Measurements from ENCODE around the gene MYL5.

The MYL5 gene

DNA sequence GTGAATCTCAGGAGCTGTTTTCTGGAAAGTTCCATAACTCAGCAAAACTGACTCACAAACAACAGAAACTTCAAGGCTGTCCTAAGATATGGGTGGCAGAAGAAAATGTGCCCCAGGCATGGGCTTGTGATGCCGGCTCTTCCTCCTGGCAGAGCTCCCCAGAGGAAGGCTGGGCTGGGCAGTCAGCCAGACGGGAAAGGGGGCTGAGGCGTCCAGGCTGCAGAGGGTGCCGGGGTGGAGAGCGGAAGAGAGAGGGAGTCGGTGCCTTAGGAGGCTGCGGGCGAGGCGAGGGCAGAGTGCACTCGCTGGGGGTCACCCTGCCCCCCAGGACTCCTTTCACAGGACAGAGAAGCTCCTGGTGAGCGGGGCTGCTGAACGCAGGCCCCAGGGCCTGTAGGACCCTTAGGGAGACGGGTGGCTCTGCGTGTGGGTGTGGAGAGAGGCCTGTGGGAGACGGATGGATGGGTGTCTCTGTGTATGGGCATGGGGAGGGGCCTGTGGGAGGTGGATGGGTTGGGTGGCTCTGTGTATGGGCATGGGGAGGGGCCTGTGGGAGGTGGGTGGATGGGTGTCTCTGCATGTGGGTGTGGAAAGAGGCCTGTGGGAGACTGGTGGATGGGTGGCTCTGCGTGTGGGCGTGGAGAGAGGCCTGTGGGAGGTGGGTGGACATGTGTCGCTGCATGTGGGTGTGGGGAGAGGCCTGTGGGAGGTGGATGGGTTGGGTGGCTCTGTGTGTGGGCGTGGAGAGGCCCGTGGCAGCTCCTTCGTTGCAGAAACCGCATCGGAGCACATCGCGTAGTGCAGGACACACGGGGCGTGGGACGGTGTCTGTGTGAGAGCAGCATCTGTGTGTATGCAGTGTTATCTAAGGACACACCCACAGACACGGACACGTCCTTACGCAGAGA is 47.2 kb downstream of the MYL5 start:
- DNase-seq (ENCODE audit: low read depth in 2 of 2) = peak; percentile 26 to 62
- H3K4me3 ChIP-seq (replicated peaks in 1 of 2; ENCODE audit: low read depth in 2 of 2, low read length in 2 of 2) = no peak overlapping the region
- no peak for TF ChIP-seq CTCF (IDR thresholded peaks at IDR 0.05; ENCODE audit: low read depth, low read length)

DNA sequence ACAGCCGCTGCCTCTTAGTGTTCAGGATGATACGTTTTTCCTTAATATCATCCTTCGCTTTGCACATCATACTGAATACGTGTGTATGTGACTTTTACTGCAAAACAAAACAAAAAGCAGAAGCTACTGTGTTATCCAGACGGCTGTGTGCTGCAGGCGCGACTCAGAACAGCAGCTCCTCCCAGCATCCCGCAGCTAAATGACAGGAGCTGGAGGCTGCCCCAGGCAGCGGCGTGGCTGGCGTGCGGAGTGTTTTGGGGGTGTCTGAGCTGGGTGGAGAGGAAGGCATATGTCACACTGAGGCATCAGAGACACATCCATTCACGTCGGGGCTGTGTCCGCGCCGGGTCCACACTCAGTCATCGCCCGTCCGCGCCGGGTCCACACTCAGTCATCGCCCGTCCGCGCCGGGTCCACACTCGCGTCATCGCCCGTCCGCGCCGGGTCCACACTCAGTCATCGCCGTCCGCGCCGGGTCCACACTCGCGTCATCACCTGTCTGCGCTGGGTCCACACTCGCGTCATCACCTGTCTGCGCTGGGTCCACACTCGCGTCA is 47.9 kb downstream of the MYL5 start:
- TF ChIP-seq CTCF (IDR thresholded peaks at IDR 0.05; ENCODE audit: low read depth, low read length) = no peak
- no peak for DNase-seq (ENCODE audit: low read depth in 2 of 2)
- H3K4me3 ChIP-seq (replicated peaks in 1 of 2; ENCODE audit: low read depth in 2 of 2, low read length in 2 of 2) = no peak overlapping the region

DNA sequence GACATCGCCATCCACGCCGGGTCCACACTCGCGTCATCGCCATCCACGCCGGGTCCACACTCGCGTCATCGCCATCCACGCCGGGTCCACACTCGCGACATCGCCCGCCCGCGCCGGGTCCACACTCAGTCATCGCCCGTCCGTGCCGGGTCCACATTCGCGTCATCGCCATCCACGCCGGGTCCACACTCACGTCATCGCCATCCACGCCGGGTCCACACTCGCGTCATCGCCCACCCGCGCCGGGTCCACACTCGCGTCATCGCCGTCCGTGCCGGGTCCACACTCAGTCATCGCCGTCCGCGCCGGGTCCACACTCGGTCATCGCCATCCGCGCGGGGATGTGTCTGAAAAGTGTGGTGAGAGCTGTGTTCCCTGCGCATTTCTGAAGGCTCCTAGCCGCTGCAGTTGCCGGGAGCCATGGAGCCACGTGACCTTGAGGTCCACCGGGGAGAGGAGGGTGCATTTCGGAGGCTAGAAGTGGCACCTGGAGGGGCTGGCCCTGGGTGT is 48.6 kb downstream of the MYL5 start:
- no peak for DNase-seq (ENCODE audit: low read depth in 2 of 2)
- TF ChIP-seq CTCF (IDR thresholded peaks at IDR 0.05; ENCODE audit: low read depth, low read length) = no peak
- H3K4me3 ChIP-seq (replicated peaks in 1 of 2; ENCODE audit: low read depth in 2 of 2, low read length in 2 of 2) = no peak overlapping the region

DNA sequence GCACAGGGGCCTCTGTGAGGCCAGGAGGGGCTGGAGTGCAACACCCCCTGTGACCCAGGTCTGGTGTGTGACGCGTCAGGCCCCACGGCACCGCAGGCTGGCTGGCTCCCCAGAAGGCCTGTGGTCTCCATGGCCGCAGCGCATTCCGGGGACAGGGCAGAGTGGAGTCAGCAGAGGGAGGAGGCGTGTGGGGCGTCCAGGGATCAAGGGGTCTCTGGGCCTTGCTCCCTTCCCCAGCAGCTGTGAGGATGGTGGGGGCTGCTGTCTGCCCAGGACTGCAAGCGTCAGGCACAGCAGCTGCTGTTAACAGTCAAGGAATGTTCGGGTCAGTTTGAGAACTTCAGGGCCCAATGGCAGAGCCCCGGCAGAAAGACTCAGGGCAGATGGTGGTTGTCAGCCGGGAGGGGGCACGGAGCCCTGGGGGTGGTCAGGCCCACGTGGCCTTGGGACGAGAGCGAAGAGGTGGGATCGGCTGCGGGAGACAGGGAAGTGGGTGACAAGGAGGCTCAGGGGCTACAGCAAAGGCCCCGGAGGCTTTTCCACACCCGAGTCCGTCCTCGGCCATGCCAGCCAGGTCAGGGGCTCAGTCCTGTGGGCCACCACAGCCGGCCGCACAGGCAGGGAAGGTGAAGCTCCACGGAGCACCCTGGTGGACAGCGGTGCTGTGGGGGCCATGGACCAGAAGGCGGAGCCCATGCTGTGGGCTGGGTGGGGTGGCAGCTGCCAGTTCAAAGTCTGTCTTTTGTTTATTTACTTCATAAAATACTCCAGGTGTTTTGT is 49.6 kb downstream of the MYL5 start:
- no peak for DNase-seq (ENCODE audit: low read depth in 2 of 2)
- H3K4me3 ChIP-seq (replicated peaks in 1 of 2; ENCODE audit: low read depth in 2 of 2, low read length in 2 of 2) = no peak overlapping the region
- TF ChIP-seq CTCF (IDR thresholded peaks at IDR 0.05; ENCODE audit: low read depth, low read length) = no peak

DNA sequence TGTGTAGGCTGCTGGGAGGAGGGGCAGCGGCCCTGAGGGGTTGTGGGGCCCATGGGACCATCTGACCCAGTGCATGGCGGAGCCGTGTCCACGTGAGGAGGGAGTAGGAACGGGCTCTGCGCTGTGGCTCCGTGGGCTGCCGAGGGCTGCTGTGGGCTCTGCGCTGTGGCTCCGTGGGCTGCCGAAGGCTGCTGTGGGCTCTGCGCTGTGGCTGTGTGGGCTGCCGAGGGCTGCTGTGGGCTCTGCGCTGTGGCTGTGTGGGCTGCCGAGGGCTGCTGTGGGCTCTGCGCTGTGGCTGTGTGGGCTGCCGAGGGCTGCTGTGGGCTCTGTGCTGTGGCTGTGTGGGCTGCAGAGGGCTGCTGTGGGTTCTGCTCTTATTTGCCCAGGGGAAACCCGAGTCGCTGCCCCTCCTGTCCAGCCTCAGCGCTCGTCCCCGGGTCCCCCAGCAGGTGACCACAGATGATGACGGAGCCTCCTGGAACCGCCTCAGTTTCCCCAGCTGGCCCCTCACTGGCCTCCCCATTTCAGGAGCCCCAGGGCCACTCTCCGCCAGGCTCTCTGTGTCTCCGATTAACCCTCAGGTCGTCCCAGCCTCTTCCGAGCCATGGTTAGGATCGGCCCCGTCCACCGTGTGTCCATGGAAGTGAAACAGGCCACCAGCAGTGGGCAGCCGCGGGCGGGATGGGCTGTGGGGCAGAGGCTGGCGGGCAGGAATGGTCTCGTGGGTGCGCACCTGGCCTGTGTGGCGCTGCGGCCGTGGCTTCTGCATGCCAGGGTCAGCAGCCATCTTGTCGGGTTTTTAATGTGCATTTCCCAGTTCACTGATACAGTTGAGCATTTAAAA is 51.3 kb downstream of the MYL5 start:
- no peak overlapping the region for H3K4me3 ChIP-seq (replicated peaks in 1 of 2; ENCODE audit: low read depth in 2 of 2, low read length in 2 of 2)
- no peak for TF ChIP-seq CTCF (IDR thresholded peaks at IDR 0.05; ENCODE audit: low read depth, low read length)
- no peak for DNase-seq (ENCODE audit: low read depth in 2 of 2)

GRCh38 chr4:726235-726787 is 52.0 kb downstream of the MYL5 start:
- no peak for TF ChIP-seq CTCF (IDR thresholded peaks at IDR 0.05; ENCODE audit: low read depth, low read length)
- peak overlapping the region in 1 of 2 donors; percentile 18 for H3K4me3 ChIP-seq (replicated peaks in 1 of 2; ENCODE audit: low read depth in 2 of 2, low read length in 2 of 2)
- DNase-seq (ENCODE audit: low read depth in 2 of 2) = peak; percentile 68 to 73
